Right lobe of liver (tissue), 4 donors: Measurements from ENCODE around the gene HLF.

ENCODE experiments used
- POLR2A ChIP-seq: fragments of 450-650 bp; IDR thresholded peaks from one replicate; pipeline ENCODE4 v1.6.1; 2017; ENCODE audit warnings: antibody characterized with exemption, mild to moderate bottlenecking
- TF ChIP-seq, protein P1 (sequence below), 4 donors: fragments of 200-600 bp in 3 of 4; fragments of 450-650 bp in 1 of 4; IDR thresholded peaks; one replicate each; pipeline versions ENCODE4 v1.5.1 to v1.8.0; 2016 to 2022; ENCODE audit warnings: antibody characterized with exemption in 4 of 4, mild to moderate bottlenecking in 2 of 4
- donor health status: DM: no; HTN: no; CAD: no.
- donor health status: DM: no; HTN: no; CAD: no.
- donor health status: DM: no; HTN: yes; CAD: no.

- TF ChIP-seq, protein P1, sequence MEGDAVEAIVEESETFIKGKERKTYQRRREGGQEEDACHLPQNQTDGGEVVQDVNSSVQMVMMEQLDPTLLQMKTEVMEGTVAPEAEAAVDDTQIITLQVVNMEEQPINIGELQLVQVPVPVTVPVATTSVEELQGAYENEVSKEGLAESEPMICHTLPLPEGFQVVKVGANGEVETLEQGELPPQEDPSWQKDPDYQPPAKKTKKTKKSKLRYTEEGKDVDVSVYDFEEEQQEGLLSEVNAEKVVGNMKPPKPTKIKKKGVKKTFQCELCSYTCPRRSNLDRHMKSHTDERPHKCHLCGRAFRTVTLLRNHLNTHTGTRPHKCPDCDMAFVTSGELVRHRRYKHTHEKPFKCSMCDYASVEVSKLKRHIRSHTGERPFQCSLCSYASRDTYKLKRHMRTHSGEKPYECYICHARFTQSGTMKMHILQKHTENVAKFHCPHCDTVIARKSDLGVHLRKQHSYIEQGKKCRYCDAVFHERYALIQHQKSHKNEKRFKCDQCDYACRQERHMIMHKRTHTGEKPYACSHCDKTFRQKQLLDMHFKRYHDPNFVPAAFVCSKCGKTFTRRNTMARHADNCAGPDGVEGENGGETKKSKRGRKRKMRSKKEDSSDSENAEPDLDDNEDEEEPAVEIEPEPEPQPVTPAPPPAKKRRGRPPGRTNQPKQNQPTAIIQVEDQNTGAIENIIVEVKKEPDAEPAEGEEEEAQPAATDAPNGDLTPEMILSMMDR (IDR thresholded peaks at IDR 0.05) = no peak
- TF ChIP-seq POLR2A = no peak
These were observed 31.9 kb downstream of the HLF start for GRCh38 chr17:55296699-55297098.
